Activated CD4-positive, alpha-beta memory T cell treated with anti-CD3 and anti-CD28 coated beads, Interleukin-2, amount 10 ng/mL, durations not matched to agents 7 days and 5 days (primary cell): ENCODE results near the gene KRTAP5-2. TPM values are rescaled to one million over a fixed set of nuclear protein-coding genes. Genes with fewer than 3 reads are reported as not detected.

Source experiments
- CTCF ChIA-PET: fragments of 350-600 bp; sonication (Branson Sonifier 250); formaldehyde crosslinking; loops from one replicate; lab custom pipeline; 2021; ENCODE audit warnings: antibody characterized with exemption, inconsistent platforms; lab: Charles Lee
- POLR2A ChIA-PET: fragments of 350-600 bp; sonication (Branson Sonifier 250); formaldehyde crosslinking; loops from one replicate; lab custom pipeline; 2021; ENCODE audit warnings: antibody characterized with exemption; lab: Charles Lee
- DNase-seq: peaks from one replicate; pipeline ENCODE4 v3.0.0-alpha.2; 2020
- H3K27ac Mint-ChIP-seq: one replicate; pipeline ENCODE4 v1.8.0; 2021; ENCODE audit warnings: mild to moderate bottlenecking, mixed read lengths
- H3K27me3 Mint-ChIP-seq: one replicate; pipeline ENCODE4 v1.8.0; 2021; ENCODE audit warnings: mixed read lengths
- H3K36me3 Mint-ChIP-seq: one replicate; pipeline ENCODE4 v1.8.0; 2021; ENCODE audit warnings: low read depth, mixed read lengths
- H3K4me1 Mint-ChIP-seq: one replicate; pipeline ENCODE4 v1.8.0; 2021; ENCODE audit warnings: mixed read lengths
- H3K4me3 Mint-ChIP-seq: one replicate; pipeline ENCODE4 v1.8.0; 2021; ENCODE audit warnings: mild to moderate bottlenecking, mixed read lengths
- H3K9me3 Mint-ChIP-seq: one replicate; pipeline ENCODE4 v1.8.0; 2021; ENCODE audit warnings: mixed read lengths
- total RNA-seq, 2 experiments: library from RNA; stranded (reverse); gene quantifications; one replicate each; pipeline ENCODE4 v1.2.3, GENCODE V29; 2021

The KRTAP5-2 gene
- total RNA-seq, 2 experiments from 2014 or later = not detected

GRCh38 chr11:1637628-1638027 is 39.5 kb upstream of the KRTAP5-2 start:
- no peak overlapping the region for H3K27ac Mint-ChIP-seq
- no peaks in the 10 kb centered on the region for H3K36me3 Mint-ChIP-seq
- no peak for DNase-seq
- CTCF ChIA-PET = interaction anchor here (1.1 to 3.4 kb wide), 4 partner anchors 10 to 91 kb away, joined by 4 to 24 read pairs (median 5); no protein-coding TSS in a partner anchor
- H3K9me3 Mint-ChIP-seq = no peaks in the 10 kb centered on the region
- POLR2A ChIA-PET = no interaction called here
- H3K4me3 Mint-ChIP-seq = no peak overlapping the region
- H3K27me3 Mint-ChIP-seq = peaks cover 9% of the 10 kb centered on the region
- H3K4me1 Mint-ChIP-seq = no peaks in the 10 kb centered on the region

- Mint-ChIP-seq H3K4me1 (no peaks in the 10 kb centered on the region), H3K27me3 (peaks cover 15% of the 10 kb centered on the region), H3K4me3 (no peak overlapping the region), H3K9me3 (no peaks in the 10 kb centered on the region), H3K27ac (no peak overlapping the region), H3K36me3 (no peaks in the 10 kb centered on the region)
- POLR2A ChIA-PET = no interaction called here
- CTCF ChIA-PET = interaction anchor here (2.3 to 3.4 kb wide), 2 partner anchors 16 kb away, joined by 9 to 24 read pairs; no protein-coding TSS in a partner anchor
- no peak for DNase-seq
Observed at GRCh38 chr11:1636291-1636950, 38.3 kb upstream of the KRTAP5-2 start.

- Mint-ChIP-seq H3K4me1 (peaks cover 1% of the 10 kb centered on the region), H3K36me3 (no peaks in the 10 kb centered on the region), H3K4me3 (no peak overlapping the region), H3K9me3 (no peaks in the 10 kb centered on the region), H3K27me3 (peaks cover 19% of the 10 kb centered on the region), H3K27ac (no peak overlapping the region)
- no peak for DNase-seq
- ChIA-PET POLR2A (no interaction called here), CTCF (interaction anchor here (1.3 to 2.3 kb wide), 4 partner anchors 10 to 60 kb away, joined by 3 to 9 read pairs (median 4); no protein-coding TSS in a partner anchor)
Observed at GRCh38 chr11:1633864-1634263, 35.8 kb upstream of the KRTAP5-2 start.

- H3K9me3 Mint-ChIP-seq = no peaks in the 10 kb centered on the region
- POLR2A ChIA-PET = no interaction called here
- H3K4me3 Mint-ChIP-seq = no peak overlapping the region
- CTCF ChIA-PET = interaction anchor here (1.0 to 2.2 kb wide), 2 partner anchors 21 to 200 kb away, joined by 4 to 9 read pairs; no protein-coding TSS in a partner anchor
- no peak for DNase-seq
- H3K27ac Mint-ChIP-seq = no peak overlapping the region
- peaks cover 23% of the 10 kb centered on the region for H3K27me3 Mint-ChIP-seq
- peaks cover 2% of the 10 kb centered on the region for H3K4me1 Mint-ChIP-seq
- H3K36me3 Mint-ChIP-seq = no peaks in the 10 kb centered on the region
Observed at GRCh38 chr11:1632053-1632714, 34.1 kb upstream of the KRTAP5-2 start.

- H3K4me1 Mint-ChIP-seq = peaks cover 2% of the 10 kb centered on the region
- no peak overlapping the region for H3K4me3 Mint-ChIP-seq
- ChIA-PET CTCF (interaction anchor here (0.9 to 2.2 kb wide), 4 partner anchors 22 to 202 kb away, joined by 3 to 9 read pairs (median 4); no protein-coding TSS in a partner anchor), POLR2A (no interaction called here)
- no peaks in the 10 kb centered on the region for H3K36me3 Mint-ChIP-seq
- no peaks in the 10 kb centered on the region for H3K9me3 Mint-ChIP-seq
- H3K27me3 Mint-ChIP-seq = peaks cover 24% of the 10 kb centered on the region
- no peak for DNase-seq
- no peak overlapping the region for H3K27ac Mint-ChIP-seq
Observed at GRCh38 chr11:1631066-1631568, 33.0 kb upstream of the KRTAP5-2 start.

GRCh38 chr11:1630271-1630670 is 32.2 kb upstream of the KRTAP5-2 start:
- H3K9me3 Mint-ChIP-seq = no peaks in the 10 kb centered on the region
- H3K27me3 Mint-ChIP-seq = peaks cover 26% of the 10 kb centered on the region
- ChIA-PET CTCF (interaction anchor here (0.6 to 2.2 kb wide), 3 partner anchors 22 to 85 kb away, joined by 4 to 9 read pairs (median 5); no protein-coding TSS in a partner anchor), POLR2A (no interaction called here)
- H3K36me3 Mint-ChIP-seq = no peaks in the 10 kb centered on the region
- no peak overlapping the region for H3K27ac Mint-ChIP-seq
- DNase-seq = no peak
- H3K4me1 Mint-ChIP-seq = peaks cover 2% of the 10 kb centered on the region
- no peak overlapping the region for H3K4me3 Mint-ChIP-seq

GRCh38 chr11:1629326-1630185 is 31.5 kb upstream of the KRTAP5-2 start, which contains the start of gene KRTAP5-5:
TSS of gene KRTAP5-5 (plus strand) at chr11:1629775. CDS start at chr11:1629841, 66 bp downstream.
- ChIA-PET POLR2A (no interaction called here), CTCF (interaction anchor here (0.6 to 2.2 kb wide), 6 partner anchors 10 to 84 kb away, joined by 3 to 9 read pairs (median 4); no protein-coding TSS in a partner anchor)
- peaks cover 26% of the 10 kb centered on the region for H3K27me3 Mint-ChIP-seq
- H3K4me1 Mint-ChIP-seq = peaks cover 2% of the 10 kb centered on the region
- DNase-seq = no peak
- H3K36me3 Mint-ChIP-seq = no peaks in the 10 kb centered on the region
- no peak within 1 kb of the TSS for H3K27ac Mint-ChIP-seq
- H3K9me3 Mint-ChIP-seq = no peaks in the 10 kb centered on the region
- no peak within 1 kb of the TSS for H3K4me3 Mint-ChIP-seq

- ChIA-PET CTCF (interaction anchor here (0.7 to 1.7 kb wide), 7 partner anchors 9 to 273 kb away, joined by 3 to 5 read pairs (median 4); no protein-coding TSS in a partner anchor), POLR2A (no interaction called here)
- Mint-ChIP-seq H3K4me3 (no peak overlapping the region), H3K27ac (no peak overlapping the region), H3K4me1 (peaks cover 2% of the 10 kb centered on the region), H3K27me3 (peaks cover 24% of the 10 kb centered on the region), H3K9me3 (no peaks in the 10 kb centered on the region), H3K36me3 (no peaks in the 10 kb centered on the region)
- DNase-seq = peak; percentile 63
Observed at GRCh38 chr11:1628506-1629325, 30.6 kb upstream of the KRTAP5-2 start.

- CTCF ChIA-PET = no interaction called here
- H3K27ac Mint-ChIP-seq = no peak overlapping the region
Observed at GRCh38 chr11:1625541-1625940, 27.4 kb upstream of the KRTAP5-2 start.

GRCh38 chr11:1624621-1625020 is 26.5 kb upstream of the KRTAP5-2 start:
- Mint-ChIP-seq H3K9me3 (no peaks in the 10 kb centered on the region), H3K27ac (no peak overlapping the region), H3K36me3 (no peaks in the 10 kb centered on the region), H3K4me3 (no peak overlapping the region), H3K4me1 (peaks cover 5% of the 10 kb centered on the region), H3K27me3 (peaks cover 12% of the 10 kb centered on the region)
- DNase-seq = no peak
- ChIA-PET POLR2A (no interaction called here), CTCF (interaction anchor here (1.2 kb wide), 1 partner anchor 28 kb away, joined by 4 read pairs; no protein-coding TSS in a partner anchor)

More at GRCh38 chr11:1625541-1625940, 27.4 kb upstream of the KRTAP5-2 start:
- H3K27me3 Mint-ChIP-seq = peaks cover 13% of the 10 kb centered on the region
- DNase-seq = no peak
- POLR2A ChIA-PET = no interaction called here
- peaks cover 2% of the 10 kb centered on the region for H3K4me1 Mint-ChIP-seq
- no peaks in the 10 kb centered on the region for H3K9me3 Mint-ChIP-seq
- H3K36me3 Mint-ChIP-seq = no peaks in the 10 kb centered on the region
- H3K4me3 Mint-ChIP-seq = no peak overlapping the region

GRCh38 chr11:1623716-1624115 is 25.6 kb upstream of the KRTAP5-2 start:
- POLR2A ChIA-PET = no interaction called here
- no peaks in the 10 kb centered on the region for H3K9me3 Mint-ChIP-seq
- H3K27me3 Mint-ChIP-seq = peaks cover 12% of the 10 kb centered on the region

More at GRCh38 chr11:1623716-1624115, 25.6 kb upstream of the KRTAP5-2 start:
- no peak overlapping the region for H3K27ac Mint-ChIP-seq
- no peak overlapping the region for H3K4me3 Mint-ChIP-seq
- CTCF ChIA-PET = interaction anchor here (0.6 to 1.2 kb wide), 4 partner anchors 11 to 509 kb away, joined by 3 to 4 read pairs (median 3); no protein-coding TSS in a partner anchor
- H3K36me3 Mint-ChIP-seq = no peaks in the 10 kb centered on the region
- DNase-seq = no peak
- H3K4me1 Mint-ChIP-seq = peaks cover 7% of the 10 kb centered on the region
